K562 (cell line): ENCODE measurements around the gene RAB31. TPM values are rescaled to one million over a fixed set of nuclear protein-coding genes. Genes with fewer than 3 reads are reported as not detected.
A peak's percentile ranks its signal among the peaks of the same experiment; 100 is the strongest.

Experiments
- ATAC-seq: fragments of 200-7000 bp; cut with Tn5 transposase; 3 replicates; pipeline ENCODE4 v1.9.1; 2020; ENCODE audit warnings: moderate library complexity
- BruUV-seq: library from RNA; stranded (reverse); fragments of 400-500 nt; replicated peaks from 2 replicates; lab custom pipeline; 2021; lab: Mats Ljungman, UMichigan
- CTCF ChIA-PET: fragments of 300-600 bp; formaldehyde crosslinking; extraction: SDS; loops from one replicate; lab custom pipeline; 2021; ENCODE audit warnings: low intra/inter-chr PET ratio; lab: Yijun Ruan, JAX
- POLR2A ChIA-PET: fragments of 300-600, 350-650 bp; sonication (Branson Sonifier 250); formaldehyde crosslinking; extraction: SDS; loops from one replicate; lab custom pipeline; 2021; ENCODE audit warnings: antibody characterized with exemption, inconsistent platforms; lab: Yijun Ruan, JAX
- DNase-seq, 4 experiments: peaks; one replicate each; pipeline versions ENCODE4 v3.0.0 to v3.0.0-alpha.2; 2011 to 2018; ENCODE audit warnings: low spot score in 3 of 4, mixed read lengths in 3 of 4; ENCODE audit errors: extremely low read depth in 1 of 4
- FAIRE-seq: peaks from 2 replicates; lab custom pipeline; 2011; peaks lifted over from hg19 to GRCh38; lab: Jason Lieb, UNC
- H2AFZ ChIP-seq: 2 replicates; pipeline ENCODE4 v1.6.0; 2011; ENCODE audit warnings: low read depth, low read length, control low read depth, inconsistent platforms
- H3K27ac ChIP-seq: fragments of 200-600 bp; 3 replicates; pipeline ENCODE4 v1.8.0; 2011; ENCODE audit warnings: low read depth, mild to moderate bottlenecking, control low read depth, inconsistent platforms, low read length, moderate library complexity, mixed read lengths; ENCODE audit errors: extremely low read depth
- H3K27me3 ChIP-seq, 2 experiments: fragments of 300-600 bp in 1 of 2; 2 replicates in 1 of 2; 3 replicates in 1 of 2; pipeline versions ENCODE4 v1.6.0 to v1.8.0; 2011; ENCODE audit warnings: inconsistent platforms in 2 of 2, low read length in 2 of 2, mild to moderate bottlenecking in 1 of 2, mixed read lengths in 1 of 2, moderate library complexity in 1 of 2; ENCODE audit not compliant: control insufficient read depth in 2 of 2, insufficient read depth in 2 of 2
- H3K36me3 ChIP-seq: fragments of 300-600 bp; 3 replicates; pipeline ENCODE4 v1.8.0; 2011; ENCODE audit warnings: mild to moderate bottlenecking, low read length, inconsistent platforms; ENCODE audit not compliant: control insufficient read depth, insufficient read depth
- H3K4me1 ChIP-seq, 2 experiments: fragments of 200-600 bp in 1 of 2; replicated peaks in 1 of 2; 2 replicates in 1 of 2; 3 replicates in 1 of 2; pipeline versions ENCODE4 v1.5.1 to v1.8.0; 2011; ENCODE audit warnings: inconsistent platforms in 2 of 2, low read length in 2 of 2, mild to moderate bottlenecking in 1 of 2, mixed read lengths in 1 of 2, moderate library complexity in 1 of 2; ENCODE audit not compliant: control insufficient read depth in 2 of 2, insufficient read depth in 2 of 2
- H3K4me2 ChIP-seq: 2 replicates; pipeline ENCODE4 v1.6.1; 2011; ENCODE audit warnings: low read length, control low read depth, inconsistent platforms, mixed read lengths; ENCODE audit not compliant: insufficient read depth
- H3K4me3 ChIP-seq: fragments of 200-600 bp; sonication (generic), shearing (Covaris generic); 2 replicates; pipeline ENCODE4 v1.5.1; 2016; ENCODE audit warnings: control low read depth, inconsistent platforms
- H3K79me2 ChIP-seq: fragments of 200-600 bp; 3 replicates; pipeline ENCODE4 v1.8.0; 2011; ENCODE audit warnings: low read length, inconsistent platforms; ENCODE audit not compliant: control insufficient read depth, insufficient read depth
- H3K9ac ChIP-seq, 2 experiments: 2 replicates each; pipeline versions ENCODE4 v1.6.0 to v1.6.1; 2011; ENCODE audit warnings: low read depth in 2 of 2, low read length in 2 of 2, control low read depth in 1 of 2, inconsistent platforms in 1 of 2, mild to moderate bottlenecking in 1 of 2, mixed read lengths in 1 of 2; ENCODE audit not compliant: insufficient read depth in 1 of 2
- H3K9me1 ChIP-seq: one replicate; pipeline ENCODE4 v1.6.0; 2011; ENCODE audit warnings: inconsistent platforms, mild to moderate bottlenecking, low read length, moderate library complexity; ENCODE audit not compliant: control insufficient read depth, insufficient read depth
- H3K9me3 ChIP-seq: replicated peaks from 2 replicates; pipeline ENCODE4 v1.5.1; 2011; ENCODE audit warnings: low read depth, low read length, inconsistent platforms; ENCODE audit not compliant: control insufficient read depth, insufficient read depth
- H4K20me1 ChIP-seq: replicated peaks from 2 replicates; pipeline ENCODE4 v1.6.1; 2011; ENCODE audit warnings: low read length, inconsistent platforms, mixed read lengths; ENCODE audit not compliant: control insufficient read depth, insufficient read depth
- ADNP ChIP-seq: fragments of 200-800 bp; sonication (Bioruptor generic); IDR thresholded peaks from 2 replicates; pipeline ENCODE4 v1.6.1; 2016; ENCODE audit warnings: missing genetic modification characterization, missing compliant biosample characterization
- BCOR ChIP-seq: fragments of 450-650 bp; IDR thresholded peaks from 2 replicates; pipeline ENCODE4 v1.6.1; 2016
- CREB1 ChIP-seq, 2 experiments: sonication (generic) in 1 of 2; formaldehyde crosslinking in 1 of 2; IDR thresholded peaks; 2 replicates each; pipeline versions ENCODE4 v1.6.1 to v1.8.0; 2012 to 2022; ENCODE audit warnings: inconsistent platforms in 1 of 2, mild to moderate bottlenecking in 1 of 2, missing genetic modification reagents in 1 of 2, moderate library complexity in 1 of 2
- FOXJ3 ChIP-seq: sonication (generic); formaldehyde crosslinking; IDR thresholded peaks from 2 replicates; pipeline ENCODE4 v1.4.0; 2020; ENCODE audit warnings: mild to moderate bottlenecking, missing genetic modification reagents
- GABPA ChIP-seq: fragments of 200-800 bp; sonication (Bioruptor generic); conservative IDR thresholded peaks from 2 replicates; pipeline ENCODE4 v1.6.1; 2016; ENCODE audit warnings: low read depth, missing genetic modification characterization, missing compliant biosample characterization
- HNRNPUL1 ChIP-seq: fragments of 200-400 bp; formaldehyde crosslinking; IDR thresholded peaks from 2 replicates; pipeline ENCODE4 v1.6.1; 2017; ENCODE audit warnings: low read length
- NFXL1 ChIP-seq: fragments of 450-650 bp; formaldehyde crosslinking; IDR thresholded peaks from 2 replicates; pipeline ENCODE4 v1.4.0; 2021; ENCODE audit warnings: mild to moderate bottlenecking
- PHB ChIP-seq: fragments of 250-450 bp; sonication (Bioruptor Pico); IDR thresholded peaks from 2 replicates; pipeline ENCODE4 v1.5.0; 2021
- POLR2AphosphoS2 ChIP-seq: IDR thresholded peaks from 2 replicates; pipeline ENCODE4 v1.6.1; 2012; ENCODE audit warnings: low read length, improper control_type of control experiment
- SMARCA4 ChIP-seq: fragments of 450-650 bp; IDR thresholded peaks from 2 replicates; pipeline ENCODE4 v1.6.1; 2016
- TAF9B ChIP-seq: fragments of 450-650 bp; IDR thresholded peaks from 2 replicates; pipeline ENCODE4 v1.6.1; 2018; ENCODE audit warnings: mild to moderate bottlenecking; ENCODE audit not compliant: partially characterized antibody
- TCF15 ChIP-seq: fragments of 250-450 bp; sonication (Bioruptor Pico); IDR thresholded peaks from 2 replicates; pipeline ENCODE4 v1.8.0; 2022; ENCODE audit warnings: moderate library complexity, mild to moderate bottlenecking, inconsistent platforms
- TCFL5 ChIP-seq: fragments of 250-450 bp; sonication (Bioruptor Pico); conservative IDR thresholded peaks from 2 replicates; pipeline ENCODE4 v1.6.1; 2021; ENCODE audit warnings: mild to moderate bottlenecking, moderate library complexity, matching md5 sums
- U2AF1 ChIP-seq: fragments of 200-400 bp; formaldehyde crosslinking; optimal IDR thresholded peaks from 2 replicates; pipeline ENCODE3; 2017; ENCODE audit warnings: mild to moderate bottlenecking, low read depth, low read length, moderate library complexity
- ZC3H4 ChIP-seq: sonication (generic); formaldehyde crosslinking; IDR thresholded peaks from 2 replicates; pipeline ENCODE4 v1.9.0; 2021; ENCODE audit warnings: missing genetic modification reagents, borderline replicate concordance
- ZNF174 ChIP-seq: fragments of 250-450 bp; sonication (Bioruptor Pico); IDR thresholded peaks from 2 replicates; pipeline ENCODE4 v1.4.0; 2020; ENCODE audit warnings: mild to moderate bottlenecking
- WGBS: fragments of 100-300 bp; shearing (Covaris generic); methylation state at CpG from one replicate; pipeline ENCODE4 v1.1.6; 2016; ENCODE audit warnings: low coverage, mixed read lengths; ENCODE audit not compliant: insufficient coverage; ENCODE audit errors: missing lambda C conversion rate; 5-methylcytosine and 5-hydroxymethylcytosine counted together
- in situ Hi-C: fragments of 300-500 bp; cut with MboI; formaldehyde crosslinking; loops from 4 replicates; pipeline ENCODE4 v1.15.0; 2018; ENCODE audit warnings: inconsistent platforms, mixed read lengths
- intact Hi-C: fragments of 100-400 bp; cut with micrococcal nuclease; formaldehyde crosslinking; loops from 2 replicates; pipeline ENCODE4 v1.14.2; 2022
- polyA plus RNA-seq, 8 experiments: library from polyadenylated mRNA; depleted of rRNA in 4 of 8; stranded (reverse) in 5 of 8; unstranded in 3 of 8; fragments of >200 nt; fragmentation: Nextera tagmentation in 2 of 8; fragmentation: Illumina TruSeq in 1 of 8; extraction: Ambion mirVana in 2 of 8; extraction: Trizol in 1 of 8; gene quantifications; 2 replicates each; pipeline versions ENCODE4 v1.2.1 to v1.2.3, GENCODE V29; 2011 to 2014; ENCODE audit warnings: inconsistent platforms in 1 of 8, missing spikeins in 1 of 8
- total RNA-seq, 7 experiments: library from RNA; depleted of rRNA in 6 of 7; stranded (reverse); fragments of >200 nt in 6 of 7; fragmentation: Illumina TruSeq in 2 of 7; extraction: Trizol in 2 of 7; gene quantifications; 2 replicates each; pipeline versions ENCODE4 v1.2.1 to v1.2.3, GENCODE V29; 2011 to 2021; ENCODE audit warnings: low replicate concordance in 1 of 7
- TF ChIP-seq, protein P1 (sequence below): sonication (generic); formaldehyde crosslinking; IDR thresholded peaks from 2 replicates; pipeline ENCODE4 v1.8.0; 2022; ENCODE audit warnings: mild to moderate bottlenecking, low read depth, missing genetic modification reagents
- TF ChIP-seq, protein P2 (sequence below): fragments of 450-650 bp; formaldehyde crosslinking; IDR thresholded peaks from 2 replicates; pipeline ENCODE4 v1.4.0; 2020; ENCODE audit warnings: mild to moderate bottlenecking, mixed read lengths

Gene RAB31
- total and polyA plus RNA-seq, 9 of the 15 experiments (the other 6 are each of a cell fraction or from before 2014, with no cell fraction given): 20.7 to 70.4 (median 41.3) TPM

DNA sequence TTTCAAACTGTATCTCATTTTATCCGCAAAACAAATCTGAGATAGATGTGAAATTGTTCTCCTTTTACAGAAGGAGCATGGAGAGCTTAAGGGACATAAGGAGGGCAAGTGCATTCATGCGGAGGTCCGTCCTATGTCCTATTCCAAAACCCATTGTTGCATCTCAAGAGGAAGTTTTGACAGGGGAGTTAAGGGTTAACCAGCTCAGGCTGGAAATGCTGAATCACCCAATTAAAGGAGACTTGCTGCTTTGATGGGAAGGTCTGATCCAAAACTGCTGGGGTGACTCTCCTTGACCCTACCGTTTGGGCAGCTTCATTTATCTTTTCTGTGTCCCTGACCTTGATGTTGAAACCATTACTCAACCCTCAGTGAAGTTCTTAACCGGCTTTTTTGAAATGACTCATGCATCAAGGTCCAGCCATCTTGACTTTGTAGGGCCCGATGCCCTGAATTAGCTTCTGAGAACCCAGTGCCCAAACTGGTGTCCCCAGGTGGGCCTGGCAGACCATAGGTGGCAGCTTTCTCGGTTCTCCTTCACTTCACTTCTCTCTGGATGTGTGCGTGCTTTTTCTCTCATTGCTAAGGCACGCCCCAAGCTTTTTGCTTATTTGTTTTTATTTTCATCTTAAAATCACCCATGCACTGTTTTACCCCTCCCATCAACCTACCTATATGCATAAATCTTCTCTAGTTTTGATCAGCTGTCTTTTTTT lies 161.8 kb downstream of the RAB31 start (continued):
- TF ChIP-seq GABPA (tag) (0 out of 2 replicates have a peak, but pooled peaks have one; percentile 45), FOXJ3 (CRISPR knock-in tag) (no peak), TCF15 (CRISPR knock-in tag) (0 out of 2 replicates have a peak, but pooled peaks have one; percentile 18)
- TF ChIP-seq, protein P1, sequence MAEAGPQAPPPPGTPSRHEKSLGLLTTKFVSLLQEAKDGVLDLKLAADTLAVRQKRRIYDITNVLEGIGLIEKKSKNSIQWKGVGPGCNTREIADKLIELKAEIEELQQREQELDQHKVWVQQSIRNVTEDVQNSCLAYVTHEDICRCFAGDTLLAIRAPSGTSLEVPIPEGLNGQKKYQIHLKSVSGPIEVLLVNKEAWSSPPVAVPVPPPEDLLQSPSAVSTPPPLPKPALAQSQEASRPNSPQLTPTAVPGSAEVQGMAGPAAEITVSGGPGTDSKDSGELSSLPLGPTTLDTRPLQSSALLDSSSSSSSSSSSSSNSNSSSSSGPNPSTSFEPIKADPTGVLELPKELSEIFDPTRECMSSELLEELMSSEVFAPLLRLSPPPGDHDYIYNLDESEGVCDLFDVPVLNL (CRISPR knock-in tag): no peak

GRCh38 chr18:9870431-9871008 lies 162.4 kb downstream of the RAB31 start:
- ChIA-PET CTCF (no interaction called here), POLR2A (interaction anchor here (0.6 to 2.5 kb wide), 17 partner anchors 8 to 127 kb away, joined by 3 to 17 read pairs (median 7); partner anchors contain the start of genes TXNDC2 and VAPA)
- no peaks in the 10 kb centered on the region for H4K20me1 ChIP-seq
- BruUV-seq: no TSS peak
- H3K4me3 ChIP-seq: no peak overlapping the region
- H2AFZ ChIP-seq: peak overlapping the region; percentile 79
- in situ Hi-C loops: no loop called here
- H3K4me2 ChIP-seq: peak overlapping the region; percentile 72
- peak overlapping the region; percentile 92 for H3K27ac ChIP-seq
- intact Hi-C loops: loop anchor here (10.0 kb wide), 1 partner anchor 186 kb away; no protein-coding TSS in a partner anchor
- H3K79me2 ChIP-seq: peaks cover 10% of the 10 kb centered on the region; the same call in 2 of the 3 replicates
- no peaks in the 10 kb centered on the region for H3K36me3 ChIP-seq
- no peaks in the 10 kb centered on the region for H3K27me3 ChIP-seq
- H3K9me1 ChIP-seq: no peaks in the 10 kb centered on the region
- peaks cover 16% of the 10 kb centered on the region for H3K9me3 ChIP-seq
- H3K9ac ChIP-seq: peak overlapping the region; percentile 21 to 72; a peak in 3 of 4 replicates
- ATAC-seq: peak; percentile 58
- FAIRE-seq: no peak
- 6% methylated on average over 4 of the region's 4 CpGs for WGBS
- H3K4me1 ChIP-seq: peaks cover 25 to 74% of the 10 kb centered on the region in 2 experiments
- DNase-seq: peak in 2 of 4 experiments; percentile 47 to 60
- no peak for TF ChIP-seq NFXL1 (CRISPR knock-in tag)
- TF ChIP-seq TAF9B: no peak
- no peak for TF ChIP-seq CREB1 (IDR thresholded peaks at IDR 0.05)
- TF ChIP-seq CREB1 (CRISPR knock-in tag; IDR thresholded peaks at IDR 0.05): no peak
- TF ChIP-seq ADNP (tag): no peak
- TF ChIP-seq PHB (CRISPR knock-in tag): no peak
- no peak for TF ChIP-seq TCFL5 (CRISPR knock-in tag)
- no peak for TF ChIP-seq ZNF174 (CRISPR knock-in tag)
- no peak for TF ChIP-seq SMARCA4
- TF ChIP-seq BCOR: no peak
- TF ChIP-seq HNRNPUL1: no peak
- no peak for TF ChIP-seq ZC3H4 (CRISPR knock-in tag)
- no peak for TF ChIP-seq POLR2AphosphoS2
- no peak for TF ChIP-seq U2AF1
- TF ChIP-seq, protein P2, sequence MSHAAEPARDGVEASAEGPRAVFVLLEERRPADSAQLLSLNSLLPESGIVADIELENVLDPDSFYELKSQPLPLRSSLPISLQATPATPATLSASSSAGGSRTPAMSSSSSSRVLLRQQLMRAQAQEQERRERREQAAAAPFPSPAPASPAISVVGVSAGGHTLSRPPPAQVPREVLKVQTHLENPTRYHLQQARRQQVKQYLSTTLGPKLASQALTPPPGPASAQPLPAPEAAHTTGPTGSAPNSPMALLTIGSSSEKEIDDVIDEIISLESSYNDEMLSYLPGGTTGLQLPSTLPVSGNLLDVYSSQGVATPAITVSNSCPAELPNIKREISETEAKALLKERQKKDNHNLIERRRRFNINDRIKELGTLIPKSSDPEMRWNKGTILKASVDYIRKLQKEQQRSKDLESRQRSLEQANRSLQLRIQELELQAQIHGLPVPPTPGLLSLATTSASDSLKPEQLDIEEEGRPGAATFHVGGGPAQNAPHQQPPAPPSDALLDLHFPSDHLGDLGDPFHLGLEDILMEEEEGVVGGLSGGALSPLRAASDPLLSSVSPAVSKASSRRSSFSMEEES (CRISPR knock-in tag): no peak
